Effector CD8-positive, alpha-beta T cell (primary cell): ENCODE data around the gene SLC6A2.
"Not testable (repeated sequence)": the region's sequence is repeated elsewhere in the genome, so short reads cannot be mapped to it uniquely, and the experiment has no call there.

Source experiments
- DNase-seq: peaks from one replicate; lab custom pipeline; 2025; lab: John Stamatoyannopoulos, UW

The SLC6A2 gene

GRCh38 chr16:55710466-55710865, 54.7 kb downstream of the SLC6A2 start:
- no peak for DNase-seq

- DNase-seq = no peak
These were observed 56.4 kb downstream of the SLC6A2 start for GRCh38 chr16:55711959-55712876.

- DNase-seq = no peak
These were observed 57.3 kb downstream of the SLC6A2 start for GRCh38 chr16:55713103-55713502.

- DNase-seq = no peak
These were observed 61.5 kb downstream of the SLC6A2 start for GRCh38 chr16:55717326-55717725.

- no peak for DNase-seq
These were observed 69.4 kb downstream of the SLC6A2 start for GRCh38 chr16:55725055-55725777.

GRCh38 chr16:55728797-55729196, 73.0 kb downstream of the SLC6A2 start:
- no peak for DNase-seq

GRCh38 chr16:55730115-55730514, 74.3 kb downstream of the SLC6A2 start:
- DNase-seq = no peak

- DNase-seq = no peak
These were observed 76.7 kb downstream of the SLC6A2 start for GRCh38 chr16:55732496-55732895.

GRCh38 chr16:55734665-55735064, 78.9 kb downstream of the SLC6A2 start:
- no peak for DNase-seq

- DNase-seq = no peak
These were observed 79.5 kb downstream of the SLC6A2 start for GRCh38 chr16:55735120-55735781.

GRCh38 chr16:55736671-55737070, 80.9 kb downstream of the SLC6A2 start:
- no peak for DNase-seq

- DNase-seq = no peak
These were observed 81.5 kb downstream of the SLC6A2 start for GRCh38 chr16:55737318-55737717.

- DNase-seq = no peak
These were observed 82.2 kb downstream of the SLC6A2 start for GRCh38 chr16:55737966-55738365.

GRCh38 chr16:55746081-55746480, 90.3 kb downstream of the SLC6A2 start:
- no peak for DNase-seq

GRCh38 chr16:55747785-55748184, 92.0 kb downstream of the SLC6A2 start:
- DNase-seq = no peak

- not testable (repeated sequence) for DNase-seq
These were observed 96.8 kb downstream of the SLC6A2 start for GRCh38 chr16:55752465-55753144.

- DNase-seq = not testable (repeated sequence)
These were observed 97.4 kb downstream of the SLC6A2 start for GRCh38 chr16:55753145-55753631.
